Endothelial cell of umbilical vein (primary cell): Measurements from ENCODE around the gene SUFU.

ENCODE experiments used
- EZH2 ChIP-seq: IDR thresholded peaks from 2 replicates; pipeline ENCODE4 v1.6.1; 2012; ENCODE audit warnings: borderline replicate concordance, low read depth, mild to moderate bottlenecking, moderate library complexity, low read length, inconsistent platforms; ENCODE audit not compliant: severe bottlenecking
- FOS ChIP-seq: IDR thresholded peaks from 2 replicates; pipeline ENCODE4 v1.6.1; 2011; ENCODE audit warnings: mild to moderate bottlenecking, low read length, moderate library complexity, borderline replicate concordance; ENCODE audit not compliant: insufficient read depth
- GATA2 ChIP-seq: IDR thresholded peaks from 2 replicates; pipeline ENCODE4 v1.7.0; 2011; ENCODE audit warnings: low read depth, mild to moderate bottlenecking, moderate library complexity, mixed read lengths, low read length; ENCODE audit not compliant: insufficient read length, insufficient read depth
- JUN ChIP-seq: IDR thresholded peaks from 2 replicates; pipeline ENCODE4 v1.6.1; 2011; ENCODE audit warnings: borderline replicate concordance, low read depth; ENCODE audit not compliant: insufficient read length, insufficient read depth
- MAX ChIP-seq: IDR thresholded peaks from 2 replicates; pipeline ENCODE4 v1.6.1; 2011; ENCODE audit not compliant: insufficient read depth, insufficient read length
- MYC ChIP-seq: IDR thresholded peaks from one replicate; pipeline ENCODE4 v1.6.1; 2011; ENCODE audit warnings: mild to moderate bottlenecking, low read depth, low read length
- POLR2A ChIP-seq: IDR thresholded peaks from 2 replicates; pipeline ENCODE4 v1.6.1; 2012; ENCODE audit warnings: low read depth, mild to moderate bottlenecking, control low read depth, low read length
- POLR2AphosphoS5 ChIP-seq: IDR thresholded peaks from 2 replicates; pipeline ENCODE4 v1.6.1; 2012; ENCODE audit warnings: low read depth, mild to moderate bottlenecking, control low read depth, low read length, moderate library complexity; ENCODE audit not compliant: insufficient read depth
- TF ChIP-seq, protein P1 (sequence below), 2 donors: IDR thresholded peaks; 1 replicate in 1 of 2; 2 replicates in 1 of 2; pipeline ENCODE4 v1.5.1; 2011; ENCODE audit warnings: low read length in 2 of 2, mild to moderate bottlenecking in 2 of 2, moderate library complexity in 2 of 2, control low read depth in 1 of 2, inconsistent platforms in 1 of 2, low read depth in 1 of 2; ENCODE audit not compliant: insufficient read depth in 1 of 2; ENCODE audit errors: extremely low read depth in 1 of 2

- TF ChIP-seq EZH2: no peak
- no peak for TF ChIP-seq POLR2AphosphoS5
- TF ChIP-seq, protein P1, sequence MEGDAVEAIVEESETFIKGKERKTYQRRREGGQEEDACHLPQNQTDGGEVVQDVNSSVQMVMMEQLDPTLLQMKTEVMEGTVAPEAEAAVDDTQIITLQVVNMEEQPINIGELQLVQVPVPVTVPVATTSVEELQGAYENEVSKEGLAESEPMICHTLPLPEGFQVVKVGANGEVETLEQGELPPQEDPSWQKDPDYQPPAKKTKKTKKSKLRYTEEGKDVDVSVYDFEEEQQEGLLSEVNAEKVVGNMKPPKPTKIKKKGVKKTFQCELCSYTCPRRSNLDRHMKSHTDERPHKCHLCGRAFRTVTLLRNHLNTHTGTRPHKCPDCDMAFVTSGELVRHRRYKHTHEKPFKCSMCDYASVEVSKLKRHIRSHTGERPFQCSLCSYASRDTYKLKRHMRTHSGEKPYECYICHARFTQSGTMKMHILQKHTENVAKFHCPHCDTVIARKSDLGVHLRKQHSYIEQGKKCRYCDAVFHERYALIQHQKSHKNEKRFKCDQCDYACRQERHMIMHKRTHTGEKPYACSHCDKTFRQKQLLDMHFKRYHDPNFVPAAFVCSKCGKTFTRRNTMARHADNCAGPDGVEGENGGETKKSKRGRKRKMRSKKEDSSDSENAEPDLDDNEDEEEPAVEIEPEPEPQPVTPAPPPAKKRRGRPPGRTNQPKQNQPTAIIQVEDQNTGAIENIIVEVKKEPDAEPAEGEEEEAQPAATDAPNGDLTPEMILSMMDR (IDR thresholded peaks at IDR 0.05; ENCODE audit: extremely low read depth in 1 of 2, insufficient read depth in 1 of 2, low read depth in 1 of 2, low read length in 2 of 2): no peak
- TF ChIP-seq POLR2A: no peak
- TF ChIP-seq FOS: no peak
- TF ChIP-seq MAX: no peak
- TF ChIP-seq JUN: no peak
- TF ChIP-seq MYC: no peak
- no peak for TF ChIP-seq GATA2
Measured at GRCh38 chr10:102491136-102491535, 12.6 kb upstream of the SUFU start.
